GM12878 (cell line): ENCODE measurements around the gene UBASH3A. TPM values are rescaled to one million over a fixed set of nuclear protein-coding genes. Genes with fewer than 3 reads are reported as not detected.

ENCODE experiments used
- ATAC-seq: fragments of 200-7000 bp; cut with Tn5 transposase; 3 replicates; pipeline ENCODE4 v1.9.1; 2020; ENCODE audit warnings: mild to moderate bottlenecking, moderate library complexity
- BruUV-seq: library from RNA; stranded (reverse); fragments of 400-500 nt; replicated peaks from 2 replicates; lab custom pipeline; 2021; lab: Mats Ljungman, UMichigan
- CTCF ChIA-PET: fragments of 300-600 bp; sonication (Branson Sonifier 250); formaldehyde crosslinking; extraction: SDS; loops from one replicate; lab custom pipeline; 2021; ENCODE audit warnings: inconsistent platforms; lab: Yijun Ruan, JAX
- POLR2A ChIA-PET: fragments of 350-600 bp; formaldehyde crosslinking; extraction: SDS; loops from one replicate; lab custom pipeline; 2021; ENCODE audit warnings: inconsistent platforms; lab: Charles Lee
- RAD21 ChIA-PET: fragments of 300-600 bp; sonication (Branson Sonifier 250); formaldehyde crosslinking; loops from one replicate; lab custom pipeline; 2023; ENCODE audit warnings: antibody characterized with exemption; ENCODE audit not compliant: unreplicated experiment; lab: Charles Lee
- SMC1A ChIA-PET: fragments of 300-600 bp; sonication (Branson Sonifier 250); formaldehyde crosslinking; loops from one replicate; lab custom pipeline; 2023; ENCODE audit not compliant: unreplicated experiment, uncharacterized antibody; lab: Charles Lee
- DNase-seq: peaks from one replicate; pipeline ENCODE4 v3.0.0-alpha.2; 2011; ENCODE audit warnings: low read depth, low spot score
- FAIRE-seq: peaks from 3 replicates; lab custom pipeline; 2011; peaks lifted over from hg19 to GRCh38; lab: Jason Lieb, UNC
- H2AFZ ChIP-seq: 2 replicates; pipeline ENCODE4 v1.6.0; 2011; ENCODE audit warnings: low read depth, low read length, control low read depth; ENCODE audit not compliant: control insufficient read depth
- H3K27ac ChIP-seq: 2 replicates; pipeline ENCODE4 v1.5.1; 2011; ENCODE audit warnings: control low read depth; ENCODE audit not compliant: control insufficient read depth, insufficient read depth
- H3K27me3 ChIP-seq, 2 experiments: replicated peaks in 1 of 2; 2 replicates each; pipeline versions ENCODE4 v1.6.0 to v1.6.1; 2011; ENCODE audit warnings: low read length in 1 of 2; ENCODE audit not compliant: control insufficient read depth in 2 of 2, insufficient read depth in 2 of 2
- H3K36me3 ChIP-seq, 2 experiments: 2 replicates each; pipeline ENCODE4 v1.5.1; 2011; ENCODE audit warnings: low read length in 1 of 2; ENCODE audit not compliant: control insufficient read depth in 2 of 2, insufficient read depth in 2 of 2
- H3K4me1 ChIP-seq: 2 replicates; pipeline ENCODE4 v1.6.1; 2011; ENCODE audit warnings: mild to moderate bottlenecking, low read length, moderate library complexity, mixed read lengths; ENCODE audit not compliant: control insufficient read depth, insufficient read depth
- H3K4me2 ChIP-seq: 2 replicates; pipeline ENCODE4 v1.6.0; 2011; ENCODE audit warnings: control low read depth; ENCODE audit not compliant: control insufficient read depth, insufficient read depth
- H3K4me3 ChIP-seq: fragments of 200-600 bp; sonication (generic); 2 replicates; pipeline ENCODE4 v1.5.1; 2016
- H3K79me2 ChIP-seq: 2 replicates; pipeline ENCODE4 v1.6.0; 2011; ENCODE audit warnings: low read length; ENCODE audit not compliant: control insufficient read depth, insufficient read depth
- H3K9ac ChIP-seq: 2 replicates; pipeline ENCODE4 v1.8.0; 2011; ENCODE audit warnings: low read length, control low read depth, mixed read lengths; ENCODE audit not compliant: control insufficient read depth, insufficient read depth
- H3K9me3 ChIP-seq: replicated peaks from 3 replicates; pipeline ENCODE4 v1.5.1; 2011; ENCODE audit warnings: mild to moderate bottlenecking, low read length; ENCODE audit not compliant: control insufficient read depth, insufficient read depth
- H4K20me1 ChIP-seq: 2 replicates; pipeline ENCODE4 v1.6.0; 2011; ENCODE audit not compliant: control insufficient read depth, insufficient read depth
- BHLHE40 ChIP-seq, 2 experiments: fragments of 450-650 bp in 1 of 2; IDR thresholded peaks; 2 replicates each; pipeline ENCODE4 v1.6.1; 2011 to 2017; ENCODE audit warnings: low read depth in 2 of 2, borderline replicate concordance in 1 of 2, improper control_type of control experiment in 1 of 2, low read length in 1 of 2, mild to moderate bottlenecking in 1 of 2
- CEBPB ChIP-seq, 2 experiments: fragments of 150-350 bp in 1 of 2; IDR thresholded peaks; 2 replicates each; pipeline ENCODE4 v1.6.1; 2012 to 2014; ENCODE audit warnings: low read depth in 2 of 2, low read length in 2 of 2, borderline replicate concordance in 1 of 2, inconsistent platforms in 1 of 2
- GATAD2B ChIP-seq: fragments of 450-650 bp; conservative IDR thresholded peaks from 2 replicates; pipeline ENCODE4 v1.6.1; 2017; ENCODE audit warnings: low read depth, mild to moderate bottlenecking, moderate library complexity
- HDGF ChIP-seq: fragments of 450-650 bp; IDR thresholded peaks from 2 replicates; pipeline ENCODE4 v1.6.1; 2016; ENCODE audit warnings: antibody characterized with exemption
- MEF2A ChIP-seq: IDR thresholded peaks from 2 replicates; pipeline ENCODE4 v1.6.1; 2011; ENCODE audit warnings: low read depth, mild to moderate bottlenecking, low read length, moderate library complexity; ENCODE audit not compliant: insufficient read depth
- MXI1 ChIP-seq: fragments of 150-350 bp; IDR thresholded peaks from 2 replicates; pipeline ENCODE4 v1.6.1; 2011; ENCODE audit warnings: low read depth, mild to moderate bottlenecking, inconsistent platforms, low read length, improper control_type of control experiment
- MYC ChIP-seq: IDR thresholded peaks from 2 replicates; pipeline ENCODE4 v1.6.1; 2011; ENCODE audit warnings: mild to moderate bottlenecking, low read length, moderate library complexity, inconsistent platforms; ENCODE audit not compliant: insufficient read depth, insufficient replicate concordance, insufficient read length, severe bottlenecking
- NR2C1 ChIP-seq: fragments of 450-650 bp; IDR thresholded peaks from 2 replicates; pipeline ENCODE4 v1.6.1; 2017; ENCODE audit warnings: antibody characterized with exemption, mild to moderate bottlenecking, moderate library complexity
- RUNX3 ChIP-seq: IDR thresholded peaks from 2 replicates; pipeline ENCODE4 v1.6.1; 2012; ENCODE audit warnings: low read length, inconsistent platforms
- SMAD5 ChIP-seq: IDR thresholded peaks from 2 replicates; pipeline ENCODE4 v1.6.1; 2016; ENCODE audit warnings: antibody characterized with exemption, low read depth
- TCF3 ChIP-seq: IDR thresholded peaks from 2 replicates; pipeline ENCODE4 v1.6.1; 2012; ENCODE audit warnings: low read depth, mild to moderate bottlenecking, low read length, borderline replicate concordance; ENCODE audit not compliant: insufficient read depth
- TCF7 ChIP-seq: IDR thresholded peaks from 2 replicates; pipeline ENCODE4 v1.6.1; 2014; ENCODE audit warnings: antibody characterized with exemption, borderline replicate concordance
- WGBS: methylation state at CpG from one replicate; pipeline ENCODE4 v1.1.6; 2016; ENCODE audit warnings: low lambda C conversion rate; ENCODE audit not compliant: insufficient replicate concordance, insufficient coverage; ENCODE audit errors: missing lambda C conversion rate; 5-methylcytosine and 5-hydroxymethylcytosine counted together
- in situ Hi-C: fragments of 300-500 bp; cut with MboI; formaldehyde crosslinking; loops from 9 replicates; pipeline ENCODE4 v1.14.3; 2018; ENCODE audit warnings: mixed read lengths
- intact Hi-C: fragments of 100-400 bp; cut with micrococcal nuclease; formaldehyde crosslinking; loops from one replicate; pipeline ENCODE4 v1.14.2; 2022; ENCODE audit not compliant: unreplicated experiment
- polyA plus RNA-seq, 11 experiments: library from polyadenylated mRNA; depleted of rRNA in 4 of 11; unstranded in 6 of 11; stranded (reverse) in 5 of 11; fragments of >200 nt; fragmentation: Nextera tagmentation in 4 of 11; fragmentation: Illumina TruSeq in 1 of 11; extraction: Ambion mirVana in 4 of 11; extraction: Trizol in 1 of 11; gene quantifications; 1 replicate in 1 of 11; 2 replicates in 10 of 11; pipeline versions ENCODE4 v1.2.1 to v1.2.3, GENCODE V29; 2011 to 2016; ENCODE audit warnings: inconsistent platforms in 2 of 11, missing spikeins in 2 of 11, low read depth in 1 of 11
- total RNA-seq, 4 experiments: library from RNA; depleted of rRNA in 3 of 4; stranded (reverse); fragments of >200 nt in 3 of 4; fragmentation: Illumina TruSeq in 1 of 4; extraction: Trizol in 1 of 4; gene quantifications; 2 replicates each; pipeline versions ENCODE4 v1.2.1 to v1.2.3, GENCODE V29; 2013 to 2021
- TF ChIP-seq, protein P1 (sequence below): fragments of 450-650 bp; formaldehyde crosslinking; IDR thresholded peaks from 2 replicates; pipeline ENCODE4 v1.5.0; 2022; ENCODE audit warnings: mild to moderate bottlenecking, missing genetic modification characterization
- TF ChIP-seq, protein P2 (sequence below): fragments of 450-650 bp; conservative IDR thresholded peaks from 2 replicates; pipeline ENCODE4 v1.6.1; 2017; ENCODE audit warnings: mild to moderate bottlenecking, moderate library complexity

Gene UBASH3A
- total and polyA plus RNA-seq, 10 of the 15 experiments (the other 5 are each of a cell fraction or from before 2014, with no cell fraction given), result 0.04 to 0.39 (median 0.23) TPM; not detected in 1

DNA sequence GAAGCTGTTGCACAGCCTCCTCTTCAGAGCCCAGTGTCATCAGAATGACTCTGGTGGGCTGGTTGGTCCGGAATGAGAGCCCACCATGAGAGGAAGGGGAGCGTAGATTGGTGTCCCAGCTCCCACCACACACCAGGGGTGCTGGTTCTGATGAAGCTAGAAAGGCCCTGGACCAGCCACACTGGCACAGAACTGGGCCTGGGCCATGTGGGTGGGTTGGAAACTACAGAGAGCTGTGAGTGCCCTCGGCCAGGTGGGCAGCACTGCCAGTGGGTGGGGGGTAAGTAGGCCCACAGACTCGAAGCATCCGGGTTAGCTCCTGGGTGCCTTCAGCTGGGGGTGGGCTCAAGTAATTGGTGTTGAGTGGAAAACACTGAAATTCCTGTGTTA is 25.8 kb upstream of the UBASH3A start (continued):
- TF ChIP-seq, protein P1, sequence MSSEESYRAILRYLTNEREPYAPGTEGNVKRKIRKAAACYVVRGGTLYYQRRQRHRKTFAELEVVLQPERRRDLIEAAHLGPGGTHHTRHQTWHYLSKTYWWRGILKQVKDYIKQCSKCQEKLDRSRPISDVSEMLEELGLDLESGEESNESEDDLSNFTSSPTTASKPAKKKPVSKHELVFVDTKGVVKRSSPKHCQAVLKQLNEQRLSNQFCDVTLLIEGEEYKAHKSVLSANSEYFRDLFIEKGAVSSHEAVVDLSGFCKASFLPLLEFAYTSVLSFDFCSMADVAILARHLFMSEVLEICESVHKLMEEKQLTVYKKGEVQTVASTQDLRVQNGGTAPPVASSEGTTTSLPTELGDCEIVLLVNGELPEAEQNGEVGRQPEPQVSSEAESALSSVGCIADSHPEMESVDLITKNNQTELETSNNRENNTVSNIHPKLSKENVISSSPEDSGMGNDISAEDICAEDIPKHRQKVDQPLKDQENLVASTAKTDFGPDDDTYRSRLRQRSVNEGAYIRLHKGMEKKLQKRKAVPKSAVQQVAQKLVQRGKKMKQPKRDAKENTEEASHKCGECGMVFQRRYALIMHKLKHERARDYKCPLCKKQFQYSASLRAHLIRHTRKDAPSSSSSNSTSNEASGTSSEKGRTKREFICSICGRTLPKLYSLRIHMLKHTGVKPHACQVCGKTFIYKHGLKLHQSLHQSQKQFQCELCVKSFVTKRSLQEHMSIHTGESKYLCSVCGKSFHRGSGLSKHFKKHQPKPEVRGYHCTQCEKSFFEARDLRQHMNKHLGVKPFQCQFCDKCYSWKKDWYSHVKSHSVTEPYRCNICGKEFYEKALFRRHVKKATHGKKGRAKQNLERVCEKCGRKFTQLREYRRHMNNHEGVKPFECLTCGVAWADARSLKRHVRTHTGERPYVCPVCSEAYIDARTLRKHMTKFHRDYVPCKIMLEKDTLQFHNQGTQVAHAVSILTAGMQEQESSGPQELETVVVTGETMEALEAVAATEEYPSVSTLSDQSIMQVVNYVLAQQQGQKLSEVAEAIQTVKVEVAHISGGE (CRISPR knock-in tag), result no peak
- TF ChIP-seq GATAD2B (no peak), RUNX3 (no peak), TCF7 (no peak), SMAD5 (no peak), MEF2A (no peak), HDGF (no peak), CEBPB (IDR thresholded peaks at IDR 0.05; ENCODE audit: borderline replicate concordance in 1 of 2, low read depth in 2 of 2, low read length in 2 of 2) (no peak), MXI1 (no peak)

DNA sequence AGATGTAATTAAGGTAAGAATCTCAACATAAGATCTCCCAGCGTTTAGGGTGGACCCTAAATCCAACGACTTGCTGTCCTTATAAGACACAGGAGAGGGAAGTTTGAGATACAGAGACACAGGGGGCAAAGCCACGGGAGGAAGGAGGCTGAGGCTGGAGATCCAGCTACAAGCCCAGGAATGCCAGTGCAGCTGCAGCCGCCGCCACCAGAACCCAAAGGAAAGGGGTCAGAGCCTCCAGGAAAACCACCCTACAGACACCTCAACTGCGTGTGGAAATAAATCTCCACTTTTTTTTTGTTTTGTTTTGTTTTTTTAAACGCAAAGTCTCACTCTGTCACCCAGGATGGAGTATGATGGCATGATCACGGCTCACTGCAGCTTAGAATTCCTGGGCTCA is 25.3 kb upstream of the UBASH3A start:
- no TSS peak for BruUV-seq
- DNase-seq, result no peak
- intact Hi-C loops, result loop anchor here (5.0 kb wide), 1 partner anchor 64 kb away; no protein-coding TSS in a partner anchor
- Histone ChIP-seq H3K9me3 (peaks cover 6% of the 10 kb centered on the region; the same call in 2 of the 3 replicates), H2AFZ (no peak overlapping the region), H4K20me1 (no peaks in the 10 kb centered on the region), H3K4me1 (no peaks in the 10 kb centered on the region), H3K27me3 (no peaks in the 10 kb centered on the region), H3K9ac (no peak overlapping the region), H3K4me3 (no peak overlapping the region), H3K4me2 (no peak overlapping the region), H3K36me3 (no peaks in the 10 kb centered on the region), H3K79me2 (no peaks in the 10 kb centered on the region), H3K27ac (no peak overlapping the region)
- POLR2A ChIA-PET, result no interaction called here
- RAD21 ChIA-PET, result interaction anchor here (1.6 kb wide), 1 partner anchor 11 kb away, joined by 4 read pairs; the partner anchor contains the start of gene TFF1
- ATAC-seq, result no peak
- CTCF ChIA-PET, result interaction anchor here (0.9 to 3.8 kb wide), 6 partner anchors 10 to 225 kb away, joined by 3 to 15 read pairs (median 6); no protein-coding TSS in a partner anchor
- FAIRE-seq, result no peak
- SMC1A ChIA-PET, result interaction anchor here (0.7 to 1.6 kb wide), 7 partner anchors 9 to 160 kb away, joined by 3 to 6 read pairs (median 4); no protein-coding TSS in a partner anchor
- in situ Hi-C loops, result loop anchor here (5.0 kb wide), 1 partner anchor 69 kb away; no protein-coding TSS in a partner anchor
- 52% methylated on average over 8 of the region's 8 CpGs for WGBS
- no peak for TF ChIP-seq SMAD5
- no peak for TF ChIP-seq BHLHE40 (IDR thresholded peaks at IDR 0.05; ENCODE audit: borderline replicate concordance in 1 of 2, low read depth in 2 of 2, low read length in 1 of 2)
- TF ChIP-seq, protein P2, sequence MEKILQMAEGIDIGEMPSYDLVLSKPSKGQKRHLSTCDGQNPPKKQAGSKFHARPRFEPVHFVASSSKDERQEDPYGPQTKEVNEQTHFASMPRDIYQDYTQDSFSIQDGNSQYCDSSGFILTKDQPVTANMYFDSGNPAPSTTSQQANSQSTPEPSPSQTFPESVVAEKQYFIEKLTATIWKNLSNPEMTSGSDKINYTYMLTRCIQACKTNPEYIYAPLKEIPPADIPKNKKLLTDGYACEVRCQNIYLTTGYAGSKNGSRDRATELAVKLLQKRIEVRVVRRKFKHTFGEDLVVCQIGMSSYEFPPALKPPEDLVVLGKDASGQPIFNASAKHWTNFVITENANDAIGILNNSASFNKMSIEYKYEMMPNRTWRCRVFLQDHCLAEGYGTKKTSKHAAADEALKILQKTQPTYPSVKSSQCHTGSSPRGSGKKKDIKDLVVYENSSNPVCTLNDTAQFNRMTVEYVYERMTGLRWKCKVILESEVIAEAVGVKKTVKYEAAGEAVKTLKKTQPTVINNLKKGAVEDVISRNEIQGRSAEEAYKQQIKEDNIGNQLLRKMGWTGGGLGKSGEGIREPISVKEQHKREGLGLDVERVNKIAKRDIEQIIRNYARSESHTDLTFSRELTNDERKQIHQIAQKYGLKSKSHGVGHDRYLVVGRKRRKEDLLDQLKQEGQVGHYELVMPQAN, result no peak
- no peak for TF ChIP-seq HDGF
- TF ChIP-seq MYC, result no peak
- TF ChIP-seq TCF3, result no peak
- TF ChIP-seq NR2C1, result no peak
